B cell (primary cell): Measurements from ENCODE around the gene CCDC38.

Experiments
- EZH2 ChIP-seq: IDR thresholded peaks from 2 replicates; pipeline ENCODE4 v1.6.1; 2012; ENCODE audit warnings: borderline replicate concordance, low read depth, mild to moderate bottlenecking, moderate library complexity, low read length; ENCODE audit not compliant: insufficient read depth, poor library complexity, severe bottlenecking
- TF ChIP-seq, protein P1 (sequence below): fragments of 200-600 bp; IDR thresholded peaks from one replicate; pipeline ENCODE4 v1.8.0; 2022; ENCODE audit warnings: antibody characterized with exemption, mild to moderate bottlenecking

DNA sequence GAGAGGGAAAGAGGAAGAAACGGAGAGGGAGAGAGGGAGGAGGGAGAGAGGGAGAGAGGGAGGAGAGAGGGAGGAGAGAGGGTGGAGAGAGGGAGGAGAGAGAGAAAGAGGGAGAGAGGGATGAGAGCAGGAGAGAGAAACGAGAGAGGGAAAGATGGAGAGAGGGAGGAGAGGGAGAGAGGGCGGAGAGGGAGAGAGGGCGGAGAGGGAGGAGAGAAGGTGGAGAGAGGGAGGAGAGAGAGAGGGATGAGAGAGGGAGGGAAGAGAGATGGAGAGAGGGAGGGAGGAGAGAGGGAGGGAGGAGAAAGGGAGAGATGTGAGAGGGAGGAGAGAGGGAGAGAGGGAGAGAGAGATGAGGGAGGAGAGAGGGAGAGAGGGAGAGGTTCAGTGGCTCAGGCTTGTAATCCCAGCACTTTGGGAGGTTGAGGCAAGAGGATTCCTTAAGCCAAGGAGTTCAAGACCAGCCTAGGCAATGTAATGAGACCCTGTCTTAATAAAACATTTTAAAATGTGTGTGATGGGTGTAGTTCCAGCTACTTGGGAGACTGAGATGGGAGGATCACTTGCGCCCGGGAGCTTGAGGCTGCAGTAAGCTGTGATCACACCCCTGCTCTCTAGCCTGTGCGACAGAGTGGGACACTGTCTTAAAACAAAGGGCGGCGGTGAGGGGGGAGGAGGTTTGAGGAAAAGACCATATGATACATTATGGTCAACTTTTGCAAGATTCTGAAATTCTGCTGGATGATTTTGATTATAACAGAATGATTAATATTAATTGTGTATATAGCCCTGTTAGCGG lies 105.0 kb downstream of the CCDC38 start:
- TF ChIP-seq, protein P1, sequence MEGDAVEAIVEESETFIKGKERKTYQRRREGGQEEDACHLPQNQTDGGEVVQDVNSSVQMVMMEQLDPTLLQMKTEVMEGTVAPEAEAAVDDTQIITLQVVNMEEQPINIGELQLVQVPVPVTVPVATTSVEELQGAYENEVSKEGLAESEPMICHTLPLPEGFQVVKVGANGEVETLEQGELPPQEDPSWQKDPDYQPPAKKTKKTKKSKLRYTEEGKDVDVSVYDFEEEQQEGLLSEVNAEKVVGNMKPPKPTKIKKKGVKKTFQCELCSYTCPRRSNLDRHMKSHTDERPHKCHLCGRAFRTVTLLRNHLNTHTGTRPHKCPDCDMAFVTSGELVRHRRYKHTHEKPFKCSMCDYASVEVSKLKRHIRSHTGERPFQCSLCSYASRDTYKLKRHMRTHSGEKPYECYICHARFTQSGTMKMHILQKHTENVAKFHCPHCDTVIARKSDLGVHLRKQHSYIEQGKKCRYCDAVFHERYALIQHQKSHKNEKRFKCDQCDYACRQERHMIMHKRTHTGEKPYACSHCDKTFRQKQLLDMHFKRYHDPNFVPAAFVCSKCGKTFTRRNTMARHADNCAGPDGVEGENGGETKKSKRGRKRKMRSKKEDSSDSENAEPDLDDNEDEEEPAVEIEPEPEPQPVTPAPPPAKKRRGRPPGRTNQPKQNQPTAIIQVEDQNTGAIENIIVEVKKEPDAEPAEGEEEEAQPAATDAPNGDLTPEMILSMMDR, result no peak
- TF ChIP-seq EZH2, result no peak
